ENCODE data around the gene FATE1.

The FATE1 gene

GRCh38 chrX:151702026-151702714, 13.7 kb upstream of the FATE1 start:
- in situ Hi-C loops (cut with HindIII; ENCODE audit: low pct_ligation_motif_present, low sequenced_read_pairs) = no loop called here
- no peak for TF ChIP-seq CTCF (IDR thresholded peaks at IDR 0.05; ENCODE audit: low read depth, low read length, missing control alignments)
- no peak for DNase-seq
- Histone ChIP-seq H3K27ac (no peak overlapping the region), H3K4me3 (ENCODE audit: low read depth, low read length) (no peak overlapping the region), H3K36me3 (replicated peaks) (no peaks in the 10 kb centered on the region), H3K27me3 (replicated peaks) (no peaks in the 10 kb centered on the region)

- DNase-seq = no peak
- no peaks in the 10 kb centered on the region for H3K27me3 ChIP-seq (replicated peaks)
- H3K27ac ChIP-seq = no peak overlapping the region
- TF ChIP-seq CTCF (IDR thresholded peaks at IDR 0.05; ENCODE audit: low read depth, low read length, missing control alignments) = no peak
- no peak overlapping the region for H3K4me3 ChIP-seq (ENCODE audit: low read depth, low read length)
- H3K36me3 ChIP-seq (replicated peaks) = no peaks in the 10 kb centered on the region
- in situ Hi-C loops (cut with HindIII; ENCODE audit: low pct_ligation_motif_present, low sequenced_read_pairs) = no loop called here
Measured at GRCh38 chrX:151702741-151703340, 13.0 kb upstream of the FATE1 start.

- H3K36me3 ChIP-seq (replicated peaks) = no peaks in the 10 kb centered on the region
- no peak for DNase-seq
- H3K27ac ChIP-seq = no peak overlapping the region
- no peaks in the 10 kb centered on the region for H3K27me3 ChIP-seq (replicated peaks)
- H3K4me3 ChIP-seq (ENCODE audit: low read depth, low read length) = no peak overlapping the region
- in situ Hi-C loops (cut with HindIII; ENCODE audit: low pct_ligation_motif_present, low sequenced_read_pairs) = no loop called here
- TF ChIP-seq CTCF (IDR thresholded peaks at IDR 0.05; ENCODE audit: low read depth, low read length, missing control alignments) = no peak
Measured at GRCh38 chrX:151703487-151703886, 12.3 kb upstream of the FATE1 start.

- Histone ChIP-seq H3K27me3 (replicated peaks) (no peaks in the 10 kb centered on the region), H3K27ac (no peak overlapping the region), H3K4me3 (ENCODE audit: low read depth, low read length) (no peak overlapping the region), H3K36me3 (replicated peaks) (no peaks in the 10 kb centered on the region)
- TF ChIP-seq CTCF (IDR thresholded peaks at IDR 0.05; ENCODE audit: low read depth, low read length, missing control alignments) = no peak
- in situ Hi-C loops (cut with HindIII; ENCODE audit: low pct_ligation_motif_present, low sequenced_read_pairs) = no loop called here
- DNase-seq = no peak
Measured at GRCh38 chrX:151704041-151704663, 11.7 kb upstream of the FATE1 start.

- Histone ChIP-seq H3K4me3 (ENCODE audit: low read depth, low read length) (no peak overlapping the region), H3K27ac (no peak overlapping the region), H3K27me3 (replicated peaks) (no peaks in the 10 kb centered on the region), H3K36me3 (replicated peaks) (no peaks in the 10 kb centered on the region)
- DNase-seq = no peak
- TF ChIP-seq CTCF (IDR thresholded peaks at IDR 0.05; ENCODE audit: low read depth, low read length, missing control alignments) = no peak
- in situ Hi-C loops (cut with HindIII; ENCODE audit: low pct_ligation_motif_present, low sequenced_read_pairs) = no loop called here
Measured at GRCh38 chrX:151708821-151709220, 7.0 kb upstream of the FATE1 start.

Data from brain microvascular endothelial cell (primary cell).